GM13977 (cell line): Measurements from ENCODE around the gene USP24.

ENCODE experiments used
- DNase-seq: peaks from one replicate; pipeline ENCODE4 v3.0.0; 2012; ENCODE audit warnings: low spot score
- in situ Hi-C: fragments of 300-500 bp; cut with MboI; formaldehyde crosslinking; loops from one replicate; pipeline ENCODE4 v1.12.0; 2022; ENCODE audit warnings: low sequenced_read_pairs, low pct_unique_long_range_greater_than_20kb, mixed read lengths, inconsistent platforms; ENCODE audit not compliant: unreplicated experiment
- TF ChIP-seq, protein P1 (sequence below): IDR thresholded peaks from 2 replicates; pipeline ENCODE4 v1.5.1; 2012; ENCODE audit warnings: mild to moderate bottlenecking, control low read depth; ENCODE audit not compliant: insufficient read depth; ENCODE audit errors: extremely low read depth, missing control alignments

USP24 gene

DNA sequence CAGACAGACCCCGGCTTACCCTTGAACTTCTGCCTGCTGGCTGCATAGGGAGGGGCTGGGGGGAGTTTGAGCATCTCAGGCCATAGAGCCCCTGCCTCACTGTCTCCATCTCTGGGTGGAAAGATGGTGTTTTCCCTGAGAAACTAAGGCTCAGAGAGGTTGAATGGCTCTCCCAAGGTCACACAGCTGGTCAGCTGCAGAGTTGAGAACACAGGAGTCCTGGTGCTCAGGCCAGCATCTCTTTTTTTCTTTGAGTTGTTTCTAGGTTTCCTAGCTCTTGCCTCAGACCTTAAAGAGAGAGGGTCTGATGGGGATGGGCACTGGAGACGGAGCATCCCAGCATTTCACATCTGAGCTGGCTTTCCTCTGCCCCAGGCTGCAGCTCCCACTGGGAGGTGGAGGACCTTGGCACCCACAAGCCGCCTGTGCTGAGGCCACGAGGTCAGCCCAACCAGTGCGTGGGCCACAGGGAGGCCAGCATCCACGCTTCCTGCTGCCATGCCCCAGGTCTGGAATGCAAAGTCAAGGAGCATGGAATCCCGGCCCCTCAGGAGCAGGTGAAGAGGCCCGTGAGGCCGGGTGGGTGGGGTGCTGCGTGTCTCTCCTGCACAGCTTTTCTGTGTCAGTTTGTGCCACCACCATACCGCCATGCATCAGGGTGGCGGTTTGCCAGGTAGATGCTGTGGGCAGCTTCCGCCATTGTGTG lies 154.0 kb downstream of the USP24 start:
- TF ChIP-seq, protein P1, sequence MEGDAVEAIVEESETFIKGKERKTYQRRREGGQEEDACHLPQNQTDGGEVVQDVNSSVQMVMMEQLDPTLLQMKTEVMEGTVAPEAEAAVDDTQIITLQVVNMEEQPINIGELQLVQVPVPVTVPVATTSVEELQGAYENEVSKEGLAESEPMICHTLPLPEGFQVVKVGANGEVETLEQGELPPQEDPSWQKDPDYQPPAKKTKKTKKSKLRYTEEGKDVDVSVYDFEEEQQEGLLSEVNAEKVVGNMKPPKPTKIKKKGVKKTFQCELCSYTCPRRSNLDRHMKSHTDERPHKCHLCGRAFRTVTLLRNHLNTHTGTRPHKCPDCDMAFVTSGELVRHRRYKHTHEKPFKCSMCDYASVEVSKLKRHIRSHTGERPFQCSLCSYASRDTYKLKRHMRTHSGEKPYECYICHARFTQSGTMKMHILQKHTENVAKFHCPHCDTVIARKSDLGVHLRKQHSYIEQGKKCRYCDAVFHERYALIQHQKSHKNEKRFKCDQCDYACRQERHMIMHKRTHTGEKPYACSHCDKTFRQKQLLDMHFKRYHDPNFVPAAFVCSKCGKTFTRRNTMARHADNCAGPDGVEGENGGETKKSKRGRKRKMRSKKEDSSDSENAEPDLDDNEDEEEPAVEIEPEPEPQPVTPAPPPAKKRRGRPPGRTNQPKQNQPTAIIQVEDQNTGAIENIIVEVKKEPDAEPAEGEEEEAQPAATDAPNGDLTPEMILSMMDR: no peak
- in situ Hi-C loops: no loop called here
- DNase-seq: peak; percentile 4

DNA sequence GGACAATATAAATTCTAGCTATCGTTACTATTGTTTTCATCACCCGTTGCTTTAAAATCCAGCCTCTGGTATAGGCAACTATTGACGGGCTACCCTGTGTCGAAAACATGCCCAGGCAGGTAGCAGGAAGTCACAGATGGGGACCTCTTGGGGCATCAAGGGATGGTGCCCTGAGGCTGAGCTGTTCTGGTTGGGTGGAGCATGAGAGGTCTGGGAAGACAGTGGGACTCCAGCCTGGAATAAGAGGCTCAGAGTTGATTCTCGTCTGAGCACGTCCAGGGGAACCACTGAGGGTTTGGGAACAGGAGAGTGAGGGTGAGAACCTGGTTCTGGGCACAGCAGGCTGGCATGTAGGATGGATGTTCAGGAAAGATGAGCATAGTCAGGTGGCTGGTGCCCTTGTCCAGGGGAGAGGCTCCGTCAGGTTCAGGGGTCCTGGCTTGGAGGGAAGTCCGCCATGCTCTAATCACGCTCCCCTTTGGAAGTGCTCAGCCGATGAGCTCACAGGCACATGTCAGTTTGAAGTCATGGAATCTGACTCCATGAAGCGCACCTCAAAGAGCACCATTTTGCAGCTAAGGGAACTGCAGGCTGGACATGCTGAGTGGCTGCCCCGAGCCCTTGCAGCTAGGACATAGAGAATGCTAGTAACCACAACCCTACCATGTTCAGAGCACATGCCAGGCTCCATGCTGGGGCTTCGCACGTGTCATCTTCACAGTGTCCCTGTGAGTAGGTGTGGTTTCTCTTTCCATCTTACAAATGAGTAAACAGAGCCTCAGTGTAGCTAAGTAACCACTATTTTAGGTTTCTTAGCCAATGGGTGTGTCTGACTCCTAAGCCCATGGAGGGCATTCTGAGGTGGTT lies 154.8 kb downstream of the USP24 start:
- TF ChIP-seq, protein P1: no peak
- in situ Hi-C loops: no loop called here
- DNase-seq: peak; percentile 49

DNA sequence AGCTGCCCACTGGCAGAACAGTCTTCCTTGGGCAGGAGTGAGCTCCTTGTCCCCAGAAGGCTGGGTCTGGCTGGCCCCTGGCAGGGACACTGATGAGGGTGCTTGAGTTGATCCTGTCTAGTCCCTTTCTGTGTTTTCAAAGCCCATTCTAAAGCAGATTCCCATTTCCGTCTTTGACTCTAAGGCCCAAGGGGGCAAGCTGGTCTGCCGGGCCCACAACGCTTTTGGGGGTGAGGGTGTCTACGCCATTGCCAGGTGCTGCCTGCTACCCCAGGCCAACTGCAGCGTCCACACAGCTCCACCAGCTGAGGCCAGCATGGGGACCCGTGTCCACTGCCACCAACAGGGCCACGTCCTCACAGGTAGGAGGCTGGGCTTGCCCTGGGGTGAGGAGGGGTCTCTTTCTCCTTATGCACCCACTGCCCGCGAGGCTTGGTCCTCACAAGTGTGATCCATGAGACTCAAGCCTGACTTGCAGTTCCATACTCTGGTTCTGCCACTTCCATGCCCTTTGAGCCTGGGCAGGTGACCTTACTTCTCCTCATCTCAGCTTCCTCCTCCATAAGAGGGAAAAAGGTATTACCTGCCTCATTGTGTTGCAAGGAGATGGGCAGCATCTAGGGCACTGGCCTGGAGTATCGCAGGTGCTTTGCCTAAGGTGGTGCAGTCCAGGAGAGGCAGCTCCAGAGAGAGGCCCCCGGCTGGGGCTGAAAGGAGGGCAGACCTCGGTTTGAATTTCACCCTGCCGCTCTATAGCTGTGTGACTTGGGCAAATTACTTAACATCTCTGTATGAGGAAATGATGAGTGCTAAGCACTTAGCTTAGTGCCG lies 155.6 kb downstream of the USP24 start:
- peak; percentile 4 for DNase-seq
- in situ Hi-C loops: no loop called here
- TF ChIP-seq, protein P1: no peak

DNA sequence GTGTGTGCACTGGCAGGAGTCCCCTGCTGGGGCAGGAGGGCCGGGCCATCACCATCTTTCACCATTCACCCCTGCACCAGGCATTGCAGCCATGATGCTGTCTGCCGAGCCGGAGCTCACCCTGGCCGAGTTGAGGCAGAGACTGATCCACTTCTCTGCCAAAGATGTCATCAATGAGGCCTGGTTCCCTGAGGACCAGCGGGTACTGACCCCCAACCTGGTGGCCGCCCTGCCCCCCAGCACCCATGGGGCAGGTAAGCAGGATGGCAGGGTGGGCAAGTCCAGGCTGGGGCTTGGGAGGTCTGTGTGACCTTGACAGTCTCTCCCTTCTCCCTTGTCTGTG lies 157.2 kb downstream of the USP24 start:
- in situ Hi-C loops: no loop called here
- TF ChIP-seq, protein P1: no peak
- DNase-seq: peak; percentile 9

DNA sequence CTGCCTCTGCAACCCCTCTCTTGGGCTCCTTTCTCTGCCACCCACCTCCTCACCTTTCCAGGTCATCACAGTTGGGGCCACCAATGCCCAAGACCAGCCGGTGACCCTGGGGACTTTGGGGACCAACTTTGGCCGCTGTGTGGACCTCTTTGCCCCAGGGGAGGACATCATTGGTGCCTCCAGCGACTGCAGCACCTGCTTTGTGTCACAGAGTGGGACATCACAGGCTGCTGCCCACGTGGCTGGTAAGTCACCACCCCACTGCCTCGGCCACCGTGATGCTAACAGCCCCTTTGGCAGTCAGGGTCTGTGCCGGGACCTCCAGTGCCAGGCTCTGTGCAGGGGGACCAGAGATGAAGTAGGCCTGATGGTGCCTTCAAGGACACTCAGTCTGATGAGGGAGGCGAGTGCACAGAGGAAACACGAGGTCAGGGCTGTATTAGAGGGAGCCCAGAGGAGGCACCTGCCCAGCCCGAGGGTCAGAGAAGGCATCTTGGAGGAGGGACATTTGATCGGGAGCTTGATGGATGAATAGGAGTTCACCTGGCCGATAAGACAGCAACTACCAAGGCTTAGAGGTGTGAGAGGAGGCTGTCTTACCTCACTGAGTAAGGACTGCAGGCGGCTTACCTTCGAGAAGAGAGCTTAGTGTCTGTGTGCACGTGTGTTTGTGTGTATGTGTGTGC lies 157.8 kb downstream of the USP24 start:
- in situ Hi-C loops: no loop called here
- TF ChIP-seq, protein P1: no peak
- no peak for DNase-seq

DNA sequence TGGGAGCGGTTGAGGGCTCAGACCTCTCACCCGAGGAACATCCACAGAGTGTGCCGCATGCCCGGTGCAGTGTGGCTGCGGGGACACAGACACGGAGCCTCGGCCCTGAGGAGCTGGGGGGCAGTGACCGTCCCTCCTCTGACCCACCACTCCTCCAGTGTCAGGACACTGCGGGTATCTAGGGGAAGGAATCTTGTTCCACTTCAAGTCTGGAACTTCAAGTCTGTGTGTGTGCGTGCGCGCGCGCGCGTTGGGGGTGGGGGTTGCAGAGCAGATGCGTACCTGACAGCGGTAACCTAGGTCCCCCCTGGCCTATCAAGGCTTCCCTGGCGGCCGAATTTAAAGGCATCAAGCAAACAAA lies 158.6 kb downstream of the USP24 start:
- in situ Hi-C loops: no loop called here
- no peak for DNase-seq
- TF ChIP-seq, protein P1: no peak
